ENCODE measurements around the gene UBR4. TPM values are rescaled to one million over a fixed set of nuclear protein-coding genes. Genes with fewer than 3 reads are reported as not detected.

UBR4 gene
- total RNA-seq, 1 donor from 2014 or later: 108 TPM

DNA sequence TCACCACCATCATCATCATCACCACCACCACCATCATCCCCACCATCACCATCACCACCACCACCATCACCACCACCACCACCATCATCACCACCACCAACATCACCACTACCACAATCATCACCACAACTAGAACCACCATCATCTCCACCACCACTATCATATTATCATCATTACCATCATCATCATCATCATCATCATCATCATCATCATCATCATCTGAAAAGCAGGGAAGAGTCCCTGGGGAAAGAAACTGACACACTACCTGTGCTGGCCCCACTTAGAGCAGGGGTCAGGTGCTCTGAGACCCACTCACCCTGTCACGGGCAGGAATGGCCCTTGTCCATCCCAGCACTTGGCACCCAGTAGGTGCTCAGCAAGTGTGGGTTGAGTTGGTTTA lies 148.7 kb downstream of the UBR4 start:
- Mint-ChIP-seq H3K4me1 (ENCODE audit: unreplicated experiment) (peaks cover under 1% of the 10 kb centered on the region), H3K27ac (no peak overlapping the region), H3K4me3 (no peak overlapping the region), H3K9me3 (no peaks in the 10 kb centered on the region), H3K36me3 (peaks cover 5% of the 10 kb centered on the region), H3K27me3 (peaks cover 8% of the 10 kb centered on the region)
- TF ChIP-seq, protein P1, sequence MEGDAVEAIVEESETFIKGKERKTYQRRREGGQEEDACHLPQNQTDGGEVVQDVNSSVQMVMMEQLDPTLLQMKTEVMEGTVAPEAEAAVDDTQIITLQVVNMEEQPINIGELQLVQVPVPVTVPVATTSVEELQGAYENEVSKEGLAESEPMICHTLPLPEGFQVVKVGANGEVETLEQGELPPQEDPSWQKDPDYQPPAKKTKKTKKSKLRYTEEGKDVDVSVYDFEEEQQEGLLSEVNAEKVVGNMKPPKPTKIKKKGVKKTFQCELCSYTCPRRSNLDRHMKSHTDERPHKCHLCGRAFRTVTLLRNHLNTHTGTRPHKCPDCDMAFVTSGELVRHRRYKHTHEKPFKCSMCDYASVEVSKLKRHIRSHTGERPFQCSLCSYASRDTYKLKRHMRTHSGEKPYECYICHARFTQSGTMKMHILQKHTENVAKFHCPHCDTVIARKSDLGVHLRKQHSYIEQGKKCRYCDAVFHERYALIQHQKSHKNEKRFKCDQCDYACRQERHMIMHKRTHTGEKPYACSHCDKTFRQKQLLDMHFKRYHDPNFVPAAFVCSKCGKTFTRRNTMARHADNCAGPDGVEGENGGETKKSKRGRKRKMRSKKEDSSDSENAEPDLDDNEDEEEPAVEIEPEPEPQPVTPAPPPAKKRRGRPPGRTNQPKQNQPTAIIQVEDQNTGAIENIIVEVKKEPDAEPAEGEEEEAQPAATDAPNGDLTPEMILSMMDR (conservative IDR thresholded peaks at IDR 0.05): no peak
- DNase-seq (ENCODE audit: extremely low spot score, unreplicated experiment): no peak

DNA sequence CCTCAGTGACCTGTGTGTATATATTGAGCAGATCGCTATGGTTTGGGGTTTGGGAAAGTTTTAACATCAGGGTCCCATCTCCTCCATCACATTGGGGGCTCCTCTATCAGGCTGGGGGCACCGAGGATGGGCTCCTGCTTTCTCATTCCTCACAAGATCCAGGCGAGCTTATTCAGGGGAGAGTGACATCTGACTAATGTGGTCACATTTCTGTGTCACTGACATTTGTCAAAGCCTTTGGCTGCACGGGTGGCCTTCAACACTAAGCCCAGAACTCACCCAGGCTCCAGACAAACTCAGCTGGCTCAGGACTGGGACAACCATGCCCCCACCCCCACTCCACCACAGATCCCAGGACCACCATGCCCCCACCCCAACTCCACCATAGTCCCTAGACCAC lies 150.3 kb downstream of the UBR4 start:
- TF ChIP-seq, protein P1 (conservative IDR thresholded peaks at IDR 0.05): no peak
- Mint-ChIP-seq H3K4me3 (no peak overlapping the region), H3K36me3 (peaks cover 5% of the 10 kb centered on the region)

DNA sequence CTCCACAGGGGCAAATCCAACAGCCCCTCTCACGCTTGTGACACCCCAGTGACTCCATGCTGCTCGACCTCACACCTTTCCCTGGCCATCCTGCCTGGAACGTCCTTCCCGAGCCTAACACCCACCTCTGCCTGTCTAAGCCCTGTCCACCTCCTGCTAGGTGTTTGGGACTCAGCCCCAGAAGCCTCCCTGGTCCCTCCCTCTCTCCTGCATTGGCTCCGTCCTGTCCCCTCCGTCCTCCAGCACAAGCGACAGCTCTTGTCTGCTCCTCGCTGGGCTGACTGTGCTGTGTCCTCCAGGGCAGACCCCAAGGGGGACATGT lies 151.6 kb downstream of the UBR4 start:
- Mint-ChIP-seq H3K36me3 (peaks cover 5% of the 10 kb centered on the region), H3K4me3 (no peak overlapping the region), H3K27ac (no peak overlapping the region), H3K27me3 (peaks cover 19% of the 10 kb centered on the region), H3K4me1 (ENCODE audit: unreplicated experiment) (peaks cover 10% of the 10 kb centered on the region), H3K9me3 (no peaks in the 10 kb centered on the region)
- TF ChIP-seq, protein P1 (conservative IDR thresholded peaks at IDR 0.05): no peak
- no peak for DNase-seq (ENCODE audit: extremely low spot score, unreplicated experiment)

More for the DNA sequence above, 150.3 kb downstream of the UBR4 start:
- Mint-ChIP-seq H3K27me3 (peaks cover 16% of the 10 kb centered on the region), H3K27ac (no peak overlapping the region), H3K4me1 (ENCODE audit: unreplicated experiment) (peaks cover 10% of the 10 kb centered on the region), H3K9me3 (no peaks in the 10 kb centered on the region)
- no peak for DNase-seq (ENCODE audit: extremely low spot score, unreplicated experiment)

DNA sequence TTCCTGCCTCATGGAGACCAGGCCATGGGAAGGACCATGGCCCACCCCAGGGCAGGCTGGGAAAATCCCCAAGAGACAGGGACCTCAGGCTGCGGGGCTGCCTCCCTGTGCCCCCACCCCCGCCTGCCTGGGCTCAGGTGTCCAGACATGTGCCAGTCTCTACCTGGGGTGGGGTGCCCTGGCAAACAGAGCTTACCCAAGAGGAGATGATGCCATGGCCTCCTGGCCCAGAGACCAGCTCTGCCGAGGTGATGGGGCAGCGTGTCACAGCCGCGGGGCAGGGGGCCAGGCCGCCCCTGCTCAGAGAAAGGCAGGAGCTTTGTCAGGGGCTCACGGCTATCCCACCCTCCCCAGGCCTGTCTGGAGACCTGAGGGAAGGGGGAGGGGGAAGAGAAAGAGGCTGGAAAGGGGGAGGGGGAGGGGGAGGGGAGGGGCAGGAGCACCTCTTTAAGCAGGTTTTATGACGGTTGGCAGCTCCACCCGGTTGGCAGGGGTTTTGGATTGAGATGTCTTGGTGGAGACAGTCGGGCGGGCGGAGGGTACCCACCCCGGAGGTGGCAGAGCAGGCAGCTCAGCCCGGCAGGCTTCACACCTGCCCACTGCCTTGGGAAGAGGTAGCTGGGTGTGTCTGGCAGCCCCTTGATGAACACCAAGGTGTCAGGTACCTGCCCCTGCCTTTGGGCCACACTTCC lies 152.1 kb downstream of the UBR4 start:
- Mint-ChIP-seq H3K4me1 (ENCODE audit: unreplicated experiment) (peaks cover 10% of the 10 kb centered on the region), H3K9me3 (no peaks in the 10 kb centered on the region), H3K27me3 (peaks cover 19% of the 10 kb centered on the region), H3K4me3 (no peak overlapping the region), H3K36me3 (peaks cover 5% of the 10 kb centered on the region), H3K27ac (no peak overlapping the region)
- DNase-seq (ENCODE audit: extremely low spot score, unreplicated experiment): no peak
- TF ChIP-seq, protein P1 (conservative IDR thresholded peaks at IDR 0.05): no peak

DNA sequence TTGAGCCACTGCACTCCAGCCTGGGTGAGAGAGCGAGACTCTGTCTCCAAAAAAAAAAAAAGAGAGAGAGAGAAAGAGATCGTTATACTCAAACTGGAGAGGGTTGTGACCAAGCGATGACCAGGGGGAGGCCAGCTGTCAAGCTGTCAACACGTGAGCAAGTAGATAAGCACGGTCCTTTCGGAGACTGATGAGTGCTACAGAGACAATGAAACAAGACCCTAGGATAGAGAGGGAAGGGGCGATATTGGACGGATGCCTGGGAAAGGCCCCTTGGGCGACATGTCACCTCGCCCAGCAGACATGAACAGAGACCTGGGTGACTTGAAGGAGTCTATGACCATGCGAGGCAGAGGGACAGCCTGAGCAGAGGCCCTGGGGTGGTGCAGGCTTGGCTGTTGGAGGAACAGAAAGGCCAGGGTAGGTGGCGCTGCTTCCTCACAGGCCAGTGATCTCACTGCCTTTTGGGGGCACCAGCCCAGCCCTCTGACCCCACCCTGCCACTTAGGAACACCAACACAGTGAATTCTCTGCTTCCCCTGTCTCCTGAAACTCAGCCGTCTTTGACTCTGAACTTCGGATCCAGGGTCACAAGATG lies 152.8 kb downstream of the UBR4 start:
- H3K9me3 Mint-ChIP-seq: no peaks in the 10 kb centered on the region
- TF ChIP-seq, protein P1 (conservative IDR thresholded peaks at IDR 0.05): no peak
- no peak overlapping the region for H3K27ac Mint-ChIP-seq
- peaks cover 5% of the 10 kb centered on the region for H3K36me3 Mint-ChIP-seq
- H3K4me1 Mint-ChIP-seq (ENCODE audit: unreplicated experiment): peaks cover 10% of the 10 kb centered on the region
- DNase-seq (ENCODE audit: extremely low spot score, unreplicated experiment): no peak
- no peak overlapping the region for H3K4me3 Mint-ChIP-seq
- peaks cover 24% of the 10 kb centered on the region for H3K27me3 Mint-ChIP-seq

Measured in type B pancreatic cell (in vitro differentiated cells).